Measurements from ENCODE around the gene GRHL3. TPM values are rescaled to one million over a fixed set of nuclear protein-coding genes. Genes with fewer than 3 reads are reported as not detected.
A peak's percentile ranks its signal among the peaks of the same experiment; 100 is the strongest.

Gene GRHL3
- total RNA-seq, 2 experiments from 2014 or later, result not detected

GRCh38 chr1:24309762-24310485 lies 9.2 kb upstream of the GRHL3 start:
- no peak for TF ChIP-seq CTCF (IDR thresholded peaks at IDR 0.05)
- POLR2A ChIA-PET, result no interaction called here
- H3K27ac Mint-ChIP-seq, result no peak overlapping the region
- H3K27me3 Mint-ChIP-seq, result peaks cover 23% of the 10 kb centered on the region
- no peaks in the 10 kb centered on the region for H3K4me1 Mint-ChIP-seq (ENCODE audit: low read depth)
- no peaks in the 10 kb centered on the region for H3K36me3 Mint-ChIP-seq (ENCODE audit: low read depth)
- intact Hi-C loops (cut with micrococcal nuclease), result no loop called here
- ATAC-seq (peak; percentile 91), DNase-seq (peak; percentile 26)
- CTCF ChIA-PET, result interaction anchor here (1.0 to 2.0 kb wide), 3 partner anchors 10 to 74 kb away, joined by 3 to 4 read pairs (median 4); no protein-coding TSS in a partner anchor
- H3K9me3 Mint-ChIP-seq, result no peaks in the 10 kb centered on the region
- no peak overlapping the region for H3K4me3 Mint-ChIP-seq

- no peak overlapping the region for H3K27ac Mint-ChIP-seq
- no peak for TF ChIP-seq CTCF (IDR thresholded peaks at IDR 0.05)
- H3K36me3 Mint-ChIP-seq (ENCODE audit: low read depth), result no peaks in the 10 kb centered on the region
- ATAC-seq, result no peak
- no peak for DNase-seq
- CTCF ChIA-PET, result interaction anchor here (2.0 kb wide), 1 partner anchor 9 kb away, joined by 4 read pairs; no protein-coding TSS in a partner anchor
- H3K4me3 Mint-ChIP-seq, result no peak overlapping the region
- POLR2A ChIA-PET, result no interaction called here
- H3K9me3 Mint-ChIP-seq, result no peaks in the 10 kb centered on the region
- no peaks in the 10 kb centered on the region for H3K4me1 Mint-ChIP-seq (ENCODE audit: low read depth)
- intact Hi-C loops (cut with micrococcal nuclease), result no loop called here
- H3K27me3 Mint-ChIP-seq, result peaks cover 15% of the 10 kb centered on the region
These were observed 7.9 kb upstream of the GRHL3 start for GRCh38 chr1:24311234-24311633.

- intact Hi-C loops (cut with micrococcal nuclease), result no loop called here
- CTCF ChIA-PET, result no interaction called here
- DNase-seq (no peak), ATAC-seq (no peak)
- POLR2A ChIA-PET, result no interaction called here
- H3K9me3 Mint-ChIP-seq, result no peaks in the 10 kb centered on the region
- H3K27me3 Mint-ChIP-seq, result peaks cover 13% of the 10 kb centered on the region
- no peaks in the 10 kb centered on the region for H3K36me3 Mint-ChIP-seq (ENCODE audit: low read depth)
- no peaks in the 10 kb centered on the region for H3K4me1 Mint-ChIP-seq (ENCODE audit: low read depth)
- no peak overlapping the region for H3K4me3 Mint-ChIP-seq
- no peak overlapping the region for H3K27ac Mint-ChIP-seq
- TF ChIP-seq CTCF (IDR thresholded peaks at IDR 0.05), result no peak
These were observed 7.4 kb upstream of the GRHL3 start for GRCh38 chr1:24311741-24312140.

- Mint-ChIP-seq H3K27me3 (peaks cover 33% of the 10 kb centered on the region), H3K4me3 (no peak overlapping the region), H3K36me3 (ENCODE audit: low read depth) (no peaks in the 10 kb centered on the region), H3K4me1 (ENCODE audit: low read depth) (peaks cover 21% of the 10 kb centered on the region), H3K27ac (no peak overlapping the region), H3K9me3 (no peaks in the 10 kb centered on the region)
- TF ChIP-seq CTCF (IDR thresholded peaks at IDR 0.05), result no peak
- CTCF ChIA-PET, result interaction anchor here (2.8 kb wide), 1 partner anchor 76 kb away, joined by 9 read pairs; no protein-coding TSS in a partner anchor
- ATAC-seq (no peak), DNase-seq (no peak)
- intact Hi-C loops (cut with micrococcal nuclease), result no loop called here
- POLR2A ChIA-PET, result interaction anchor here (0.6 kb wide), 1 partner anchor 122 kb away, joined by 3 read pairs; no protein-coding TSS in a partner anchor
These were observed 3.8 kb upstream of the GRHL3 start for GRCh38 chr1:24315391-24315790.

GRCh38 chr1:24316645-24317044 lies 2.5 kb upstream of the GRHL3 start:
- Mint-ChIP-seq H3K4me3 (no peak overlapping the region), H3K9me3 (no peaks in the 10 kb centered on the region), H3K4me1 (ENCODE audit: low read depth) (peaks cover 33% of the 10 kb centered on the region), H3K36me3 (ENCODE audit: low read depth) (no peaks in the 10 kb centered on the region), H3K27me3 (peaks cover 43% of the 10 kb centered on the region), H3K27ac (no peak overlapping the region)
- no peak for TF ChIP-seq CTCF (IDR thresholded peaks at IDR 0.05)
- POLR2A ChIA-PET, result interaction anchor here (0.6 kb wide), 1 partner anchor 9 kb away, joined by 3 read pairs; no protein-coding TSS in a partner anchor
- DNase-seq (no peak), ATAC-seq (no peak)
- intact Hi-C loops (cut with micrococcal nuclease), result no loop called here
- CTCF ChIA-PET, result interaction anchor here (2.8 kb wide), 1 partner anchor 75 kb away, joined by 9 read pairs; no protein-coding TSS in a partner anchor

Measured in activated CD8-positive, alpha-beta T cell treated with anti-CD3 and anti-CD28 coated beads for 36 hours (primary cell).